Endothelial cell of umbilical vein (primary cell): Measurements from ENCODE around the gene IFI27L2. TPM values are rescaled to one million over a fixed set of nuclear protein-coding genes. Genes with fewer than 3 reads are reported as not detected.

Experiments used
- BruUV-seq: library from RNA; stranded (reverse); fragments of 400-500 nt; replicated peaks from 2 replicates; lab custom pipeline; 2021; lab: Mats Ljungman, UMichigan
- CTCF ChIA-PET: fragments of 300-600, 350-600 bp; sonication (Branson Sonifier 250); formaldehyde crosslinking; loops from one replicate; lab custom pipeline; 2021; ENCODE audit warnings: antibody characterized with exemption, inconsistent platforms; lab: Charles Lee
- POLR2A ChIA-PET: fragments of 300-600, 350-600 bp; sonication (Branson Sonifier 250); formaldehyde crosslinking; loops from one replicate; lab custom pipeline; 2021; ENCODE audit warnings: antibody characterized with exemption, inconsistent platforms; lab: Charles Lee
- DNase-seq: peaks from one replicate; pipeline ENCODE4 v3.0.0-alpha.2; 2011; ENCODE audit warnings: low read depth, low spot score
- FAIRE-seq: peaks from 2 replicates; lab custom pipeline; 2011; peaks lifted over from hg19 to GRCh38; lab: Jason Lieb, UNC
- H2AFZ ChIP-seq: 2 replicates; pipeline ENCODE4 v1.6.0; 2012; ENCODE audit warnings: low read depth, low read length, control low read depth, inconsistent platforms
- H3K27ac ChIP-seq: 2 replicates; pipeline ENCODE4 v1.5.1; 2011; ENCODE audit warnings: low read depth, mild to moderate bottlenecking, control low read depth, low read length, moderate library complexity; ENCODE audit not compliant: insufficient read depth
- H3K27me3 ChIP-seq, 2 experiments: 2 replicates each; pipeline versions ENCODE4 v1.6.0 to v1.6.1; 2011; ENCODE audit warnings: low read length in 2 of 2, mixed read lengths in 1 of 2; ENCODE audit not compliant: control insufficient read depth in 2 of 2, insufficient read depth in 2 of 2
- H3K36me3 ChIP-seq, 2 experiments: 2 replicates in 1 of 2; 3 replicates in 1 of 2; pipeline ENCODE4 v1.5.1; 2011; ENCODE audit warnings: low read length in 2 of 2, mild to moderate bottlenecking in 1 of 2, moderate library complexity in 1 of 2; ENCODE audit not compliant: control insufficient read depth in 2 of 2, insufficient read depth in 2 of 2; ENCODE audit errors: extremely low read depth in 1 of 2
- H3K4me1 ChIP-seq: 3 replicates; pipeline ENCODE4 v1.5.1; 2011; ENCODE audit warnings: mild to moderate bottlenecking, low read length; ENCODE audit not compliant: control insufficient read depth, insufficient read depth; ENCODE audit errors: extremely low read depth
- H3K4me2 ChIP-seq: 2 replicates; pipeline ENCODE4 v1.6.1; 2011; ENCODE audit warnings: low read length, control low read depth, mixed read lengths; ENCODE audit not compliant: insufficient read depth
- H3K4me3 ChIP-seq, 3 experiments: fragments of 200-600 bp in 1 of 3; sonication (generic), shearing (Covaris generic) in 1 of 3; replicated peaks in 1 of 3; 2 replicates each; pipeline ENCODE4 v1.5.1; 2011 to 2016; ENCODE audit warnings: control low read depth in 3 of 3, low read length in 3 of 3, mild to moderate bottlenecking in 2 of 3, inconsistent platforms in 1 of 3, low read depth in 1 of 3, moderate library complexity in 1 of 3; ENCODE audit not compliant: insufficient read depth in 1 of 3
- H3K79me2 ChIP-seq: 2 replicates; pipeline ENCODE4 v1.6.0; 2012; ENCODE audit warnings: low read length, inconsistent platforms; ENCODE audit not compliant: control insufficient read depth, insufficient read depth
- H3K9ac ChIP-seq: replicated peaks from 2 replicates; pipeline ENCODE3; 2011; ENCODE audit warnings: low read length, control low read depth; ENCODE audit not compliant: insufficient read depth; ENCODE audit errors: extremely low read depth
- H3K9me1 ChIP-seq: replicated peaks from 3 replicates; pipeline ENCODE4 v1.6.0; 2011; ENCODE audit warnings: mild to moderate bottlenecking, low read length; ENCODE audit not compliant: control insufficient read depth, insufficient read depth; ENCODE audit errors: extremely low read depth
- H3K9me3 ChIP-seq: replicated peaks from 2 replicates; pipeline ENCODE4 v1.5.1; 2012; ENCODE audit warnings: low read length, inconsistent platforms; ENCODE audit not compliant: control insufficient read depth, insufficient read depth
- H4K20me1 ChIP-seq: replicated peaks from 2 replicates; pipeline ENCODE3; 2011; ENCODE audit warnings: mild to moderate bottlenecking, low read length; ENCODE audit not compliant: control insufficient read depth, insufficient read depth; ENCODE audit errors: extremely low read depth
- CTCF ChIP-seq, 2 donors: IDR thresholded peaks; 1 replicate in 1 of 2; 2 replicates in 1 of 2; pipeline ENCODE4 v1.5.1; 2011; ENCODE audit warnings: low read length in 2 of 2, mild to moderate bottlenecking in 2 of 2, moderate library complexity in 2 of 2, control low read depth in 1 of 2, inconsistent platforms in 1 of 2, low read depth in 1 of 2; ENCODE audit not compliant: insufficient read depth in 1 of 2; ENCODE audit errors: extremely low read depth in 1 of 2
- EZH2 ChIP-seq: IDR thresholded peaks from 2 replicates; pipeline ENCODE4 v1.6.1; 2012; ENCODE audit warnings: borderline replicate concordance, low read depth, mild to moderate bottlenecking, moderate library complexity, low read length, inconsistent platforms; ENCODE audit not compliant: severe bottlenecking
- FOS ChIP-seq: IDR thresholded peaks from 2 replicates; pipeline ENCODE4 v1.6.1; 2011; ENCODE audit warnings: mild to moderate bottlenecking, low read length, moderate library complexity, borderline replicate concordance; ENCODE audit not compliant: insufficient read depth
- GATA2 ChIP-seq: IDR thresholded peaks from 2 replicates; pipeline ENCODE4 v1.7.0; 2011; ENCODE audit warnings: low read depth, mild to moderate bottlenecking, moderate library complexity, mixed read lengths, low read length; ENCODE audit not compliant: insufficient read length, insufficient read depth
- JUN ChIP-seq: IDR thresholded peaks from 2 replicates; pipeline ENCODE4 v1.6.1; 2011; ENCODE audit warnings: borderline replicate concordance, low read depth; ENCODE audit not compliant: insufficient read length, insufficient read depth
- MAX ChIP-seq: IDR thresholded peaks from 2 replicates; pipeline ENCODE4 v1.6.1; 2011; ENCODE audit not compliant: insufficient read depth, insufficient read length
- MYC ChIP-seq: IDR thresholded peaks from one replicate; pipeline ENCODE4 v1.6.1; 2011; ENCODE audit warnings: mild to moderate bottlenecking, low read depth, low read length
- POLR2A ChIP-seq: IDR thresholded peaks from 2 replicates; pipeline ENCODE4 v1.6.1; 2012; ENCODE audit warnings: low read depth, mild to moderate bottlenecking, control low read depth, low read length
- POLR2AphosphoS5 ChIP-seq: IDR thresholded peaks from 2 replicates; pipeline ENCODE4 v1.6.1; 2012; ENCODE audit warnings: low read depth, mild to moderate bottlenecking, control low read depth, low read length, moderate library complexity; ENCODE audit not compliant: insufficient read depth
- dilution Hi-C: fragments of 300-500 bp; cut with MboI; formaldehyde crosslinking; loops from one replicate; pipeline ENCODE4 v1.15.0; 2019; ENCODE audit warnings: low sequenced_read_pairs; ENCODE audit not compliant: extremely low pct_ligation_motif_present
- intact Hi-C: fragments of 100-400 bp; cut with micrococcal nuclease; formaldehyde crosslinking; loops from one replicate; pipeline ENCODE4 v1.10.0; 2022
- polyA plus RNA-seq, 4 experiments: library from polyadenylated mRNA; depleted of rRNA in 3 of 4; stranded (reverse) in 3 of 4; unstranded in 1 of 4; fragments of >200 nt; gene quantifications; 2 replicates each; pipeline versions ENCODE4 v1.2.1 to v1.2.3, GENCODE V29; 2011 to 2012; ENCODE audit warnings: missing spikeins in 1 of 4
- total RNA-seq: library from RNA; stranded (reverse); gene quantifications from 2 replicates; pipeline ENCODE4 v1.2.3, GENCODE V29; 2021

Gene IFI27L2
- total and polyA plus RNA-seq, 2 donors (not counting 3 experiments of a cell fraction or from before 2014, with no cell fraction given) = 28.7 to 82.9 TPM

- H2AFZ ChIP-seq = no peak overlapping the region
- no TSS peak for BruUV-seq
- H3K4me3 ChIP-seq = no peak overlapping the region
- H3K4me1 ChIP-seq = no peaks in the 10 kb centered on the region
- TF ChIP-seq POLR2AphosphoS5 (no peak), MYC (no peak), FOS (no peak), CTCF (IDR thresholded peaks at IDR 0.05; ENCODE audit: extremely low read depth in 1 of 2, insufficient read depth in 1 of 2, low read depth in 1 of 2, low read length in 2 of 2) (no peak), GATA2 (no peak), MAX (no peak), EZH2 (no peak), POLR2A (no peak), JUN (no peak)
- no peak overlapping the region for H3K9ac ChIP-seq
- H3K27ac ChIP-seq = no peak overlapping the region
- intact Hi-C loops (no loop called here), dilution Hi-C loops (no loop called here)
- POLR2A ChIA-PET = no interaction called here
- no peaks in the 10 kb centered on the region for H3K9me1 ChIP-seq
- H4K20me1 ChIP-seq = no peaks in the 10 kb centered on the region
- FAIRE-seq (no peak), DNase-seq (no peak)
- H3K4me2 ChIP-seq = no peak overlapping the region
- no peaks in the 10 kb centered on the region for H3K36me3 ChIP-seq
- CTCF ChIA-PET = interaction anchor here (0.6 kb wide), 1 partner anchor 191 kb away, joined by 4 read pairs; no protein-coding TSS in a partner anchor
- H3K79me2 ChIP-seq = no peaks in the 10 kb centered on the region
- H3K27me3 ChIP-seq = peaks cover 6 to 8% of the 10 kb centered on the region in 2 experiments
- no peaks in the 10 kb centered on the region for H3K9me3 ChIP-seq
Observed at GRCh38 chr14:94164685-94165431, 35.5 kb upstream of the IFI27L2 start.
